Endometrium (tissue), 2 donors: Measurements from ENCODE around the gene COL24A1.
A peak's percentile ranks its signal among the peaks of the same experiment; 100 is the strongest.
"Not testable (repeated sequence)": the region's sequence is repeated elsewhere in the genome, so short reads cannot be mapped to it uniquely, and the experiment has no call there.

Experiments used
- FAIRE-seq: peaks from 2 replicates; lab custom pipeline; 2012; peaks lifted over from hg19 to GRCh38; lab: Jason Lieb, UNC
- donor health status: control.
- donor health status: control.

The COL24A1 gene

GRCh38 chr1:86072474-86072873, 84.1 kb downstream of the COL24A1 start:
- FAIRE-seq: not testable (repeated sequence)

DNA sequence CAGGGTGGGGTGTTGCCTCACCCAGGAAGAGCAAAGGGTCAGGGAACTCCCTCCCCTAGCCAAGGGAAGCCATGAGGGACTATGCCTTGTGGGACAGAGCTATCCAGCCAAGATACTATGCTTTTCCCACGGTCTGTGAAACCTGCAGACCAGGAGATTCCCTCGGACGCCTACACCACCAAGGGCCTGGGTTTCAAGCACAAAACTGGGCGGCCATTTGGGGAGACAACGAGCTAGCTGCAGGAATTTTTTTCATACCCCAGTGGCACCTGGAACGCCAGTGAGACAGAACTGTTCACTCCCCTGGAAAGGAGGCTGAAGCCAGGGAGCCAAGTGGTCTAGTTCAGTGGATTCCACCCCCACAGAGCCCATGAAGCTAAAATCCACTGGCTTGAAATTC, 84.7 kb downstream of the COL24A1 start:
- FAIRE-seq: not testable (repeated sequence)

GRCh38 chr1:86069757-86070145, 86.8 kb downstream of the COL24A1 start:
- FAIRE-seq: no peak

- FAIRE-seq: no peak
Measured at GRCh38 chr1:86068841-86069756, 87.5 kb downstream of the COL24A1 start.

- FAIRE-seq: no peak
Measured at GRCh38 chr1:86068271-86068721, 88.3 kb downstream of the COL24A1 start.

- no peak for FAIRE-seq
Measured at GRCh38 chr1:86067626-86068025, 88.9 kb downstream of the COL24A1 start.

DNA sequence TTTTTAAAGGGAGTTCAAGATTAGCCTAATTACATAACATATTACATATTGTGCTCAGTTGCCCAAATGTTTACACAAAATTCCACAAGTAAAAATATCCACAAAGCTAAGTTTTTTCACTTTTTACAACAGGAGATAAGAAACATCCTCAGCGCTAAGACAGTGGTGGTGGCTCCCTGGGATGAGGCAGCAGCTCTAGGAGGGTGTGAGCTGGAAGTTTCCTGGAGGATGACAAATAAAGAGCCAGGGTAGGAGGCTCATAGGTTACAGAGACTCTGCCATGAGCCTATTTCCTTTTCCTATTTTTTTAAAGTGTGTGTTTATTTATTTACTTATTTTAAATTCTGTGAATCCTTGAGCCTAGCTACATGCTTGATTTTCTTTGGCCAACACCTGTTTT, 91.7 kb downstream of the COL24A1 start:
- no peak for FAIRE-seq

GRCh38 chr1:86063721-86064120, 92.9 kb downstream of the COL24A1 start:
- peak; percentile 79 for FAIRE-seq

DNA sequence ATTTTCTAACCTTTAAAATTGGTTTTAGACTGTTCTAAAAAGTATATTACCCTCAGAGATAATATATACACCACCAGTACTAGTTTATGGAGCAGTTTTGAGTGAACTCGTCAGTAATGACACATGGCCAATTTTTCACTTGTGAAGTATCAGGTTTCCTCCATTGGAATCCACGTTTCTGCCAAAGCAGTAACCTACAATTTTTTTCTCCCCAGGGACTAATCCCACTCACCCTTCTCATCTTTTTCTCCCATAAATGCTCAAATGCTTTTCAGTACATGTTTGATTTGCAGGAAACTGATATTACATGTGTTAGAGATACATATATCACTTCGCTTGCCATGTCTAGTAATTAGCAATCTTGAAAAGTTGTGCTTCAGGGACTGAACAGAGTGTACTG, 94.1 kb downstream of the COL24A1 start:
- FAIRE-seq: no peak

DNA sequence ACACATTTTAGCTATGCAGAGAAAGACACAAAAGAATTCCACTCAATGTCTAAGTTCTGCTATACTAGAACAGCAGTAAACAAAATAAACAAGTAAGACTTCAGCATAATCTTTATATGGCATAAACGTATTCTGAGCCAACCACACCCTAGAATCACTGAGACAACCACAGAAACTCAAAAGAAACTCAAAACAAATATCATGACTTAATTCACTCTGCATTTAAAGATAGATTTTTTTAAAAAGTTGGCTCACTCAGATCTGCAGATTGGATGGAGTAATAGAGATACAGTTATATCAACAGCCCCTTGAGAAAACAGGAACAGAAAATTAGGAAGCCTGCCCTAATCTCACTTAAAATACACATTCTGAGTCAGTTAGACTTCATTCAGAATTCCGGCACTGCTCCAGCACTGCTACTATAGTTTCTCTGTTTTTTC, 95.0 kb downstream of the COL24A1 start:
- no peak for FAIRE-seq

DNA sequence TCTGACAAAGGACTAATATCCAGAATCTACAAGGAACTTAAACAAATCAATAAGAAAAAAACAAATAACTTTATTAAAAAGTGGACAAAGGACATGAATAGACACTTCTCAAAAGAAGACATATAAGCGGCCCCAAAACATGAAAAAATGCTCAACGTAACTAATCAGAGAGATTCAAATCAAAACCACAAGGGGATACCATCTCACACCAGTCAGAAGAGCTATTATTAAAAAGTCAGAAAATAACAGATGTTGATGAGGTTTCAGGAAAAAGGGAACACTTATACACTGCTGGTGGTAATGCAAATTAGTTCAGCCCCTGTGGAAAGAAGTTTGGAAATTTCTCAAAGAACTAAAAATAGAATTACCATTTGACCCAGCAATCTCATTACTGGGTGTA, 102.2 kb downstream of the COL24A1 start:
- no peak for FAIRE-seq

DNA sequence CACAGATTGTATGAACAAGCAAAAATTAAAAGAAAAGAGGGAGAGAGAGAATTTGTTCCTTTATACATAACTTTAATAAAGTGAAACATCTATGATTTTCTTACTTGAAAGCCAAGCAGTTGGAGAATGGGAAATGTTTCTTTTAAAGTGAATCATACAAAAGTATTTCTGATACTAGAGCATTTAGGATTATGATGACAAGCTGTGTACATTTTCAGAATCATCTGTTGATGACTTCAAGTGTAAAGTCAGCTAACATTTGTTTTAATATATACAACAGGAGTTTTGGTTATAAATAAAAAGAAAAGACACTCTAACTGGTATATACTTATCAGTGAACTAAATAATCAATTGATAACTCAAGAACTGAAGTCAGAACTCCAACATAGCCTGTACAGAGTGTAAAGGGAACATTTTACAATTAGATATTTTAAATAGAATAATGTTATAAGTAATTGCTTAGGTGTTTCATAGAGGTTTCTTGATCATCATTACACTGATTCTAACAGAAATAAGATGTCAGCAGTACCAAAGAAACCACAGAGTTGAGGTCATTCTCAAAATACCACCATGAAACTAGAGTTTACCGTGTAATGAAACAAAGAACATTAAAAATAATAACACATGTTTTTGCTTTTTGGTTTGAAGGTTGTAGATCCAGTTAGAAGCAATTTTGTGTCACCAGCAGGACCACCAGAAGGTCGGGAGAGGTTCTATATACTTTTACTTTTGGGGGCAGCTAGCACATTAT, 103.4 kb downstream of the COL24A1 start:
- no peak for FAIRE-seq

DNA sequence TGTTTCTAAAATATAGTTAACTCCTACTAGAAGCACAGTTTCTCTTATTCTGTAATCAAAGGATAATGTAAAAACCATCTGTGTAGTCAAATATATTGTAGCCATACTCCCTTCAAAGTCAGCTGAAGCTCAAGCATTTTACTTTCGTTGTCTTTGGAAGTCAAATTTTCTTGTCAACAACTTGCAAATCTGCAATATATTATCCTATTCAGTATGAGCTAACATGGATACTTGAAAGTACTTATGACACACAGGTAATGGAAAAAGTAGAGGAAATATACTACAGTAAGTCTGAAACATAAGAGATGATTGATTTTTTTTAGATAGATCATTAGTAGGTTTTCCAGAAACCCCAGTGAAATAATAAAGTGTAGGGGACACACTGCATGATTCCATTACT, 121.5 kb downstream of the COL24A1 start:
- no peak for FAIRE-seq

- FAIRE-seq: no peak
Measured at GRCh38 chr1:86030180-86030579, 126.4 kb downstream of the COL24A1 start.

DNA sequence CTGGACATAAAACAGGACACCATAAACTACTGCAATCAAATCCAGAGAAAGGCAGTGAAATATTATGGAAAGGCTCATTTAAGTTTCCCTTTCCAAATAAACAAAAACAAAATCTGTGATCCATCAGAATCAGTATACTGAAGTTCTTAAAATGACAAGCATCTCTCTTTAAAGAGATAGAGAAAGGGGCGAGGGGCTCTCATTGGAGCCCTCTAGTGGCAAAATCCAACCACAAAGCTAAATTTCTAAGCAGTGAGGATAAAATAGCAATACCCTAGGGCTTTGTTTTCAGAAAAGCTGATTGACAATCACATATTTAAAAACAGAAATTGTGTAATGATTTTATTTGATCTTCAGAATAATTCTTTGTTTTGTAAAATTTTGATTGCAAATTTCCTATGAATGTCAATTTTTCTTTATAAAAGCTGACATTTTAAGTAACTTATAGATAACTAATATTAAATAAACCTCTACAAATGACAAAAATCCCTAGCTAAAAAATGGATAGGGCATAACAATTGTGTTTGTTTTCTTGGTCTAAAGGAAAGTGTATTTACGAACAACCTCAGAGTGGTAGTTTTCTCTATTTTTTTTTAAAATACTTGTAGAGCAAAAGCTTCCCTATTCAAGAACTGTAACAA, 138.2 kb downstream of the COL24A1 start:
- peak; percentile 87 for FAIRE-seq

- peak; percentile 4 for FAIRE-seq
Measured at GRCh38 chr1:86016076-86016759, 140.4 kb downstream of the COL24A1 start.

DNA sequence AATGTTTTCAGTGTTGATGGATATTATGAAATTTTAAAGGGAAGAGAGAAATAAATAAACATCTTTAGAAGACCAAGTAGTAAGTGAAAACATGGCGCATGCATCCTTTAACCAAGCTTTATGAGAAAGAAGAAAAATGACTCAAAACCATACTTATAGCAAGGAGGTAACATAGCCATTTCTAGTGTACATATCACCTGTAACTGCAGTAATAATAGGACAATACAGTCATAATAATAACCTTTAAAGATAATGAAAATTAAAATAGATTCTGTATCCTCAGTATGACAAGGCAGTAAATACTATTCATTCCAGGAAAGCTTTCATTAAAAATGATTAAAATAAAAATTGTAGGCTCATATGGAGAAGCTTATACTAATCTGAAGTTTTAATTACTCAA, 141.2 kb downstream of the COL24A1 start:
- no peak for FAIRE-seq

GRCh38 chr1:86000601-86001000, 156.0 kb downstream of the COL24A1 start:
- FAIRE-seq: no peak

DNA sequence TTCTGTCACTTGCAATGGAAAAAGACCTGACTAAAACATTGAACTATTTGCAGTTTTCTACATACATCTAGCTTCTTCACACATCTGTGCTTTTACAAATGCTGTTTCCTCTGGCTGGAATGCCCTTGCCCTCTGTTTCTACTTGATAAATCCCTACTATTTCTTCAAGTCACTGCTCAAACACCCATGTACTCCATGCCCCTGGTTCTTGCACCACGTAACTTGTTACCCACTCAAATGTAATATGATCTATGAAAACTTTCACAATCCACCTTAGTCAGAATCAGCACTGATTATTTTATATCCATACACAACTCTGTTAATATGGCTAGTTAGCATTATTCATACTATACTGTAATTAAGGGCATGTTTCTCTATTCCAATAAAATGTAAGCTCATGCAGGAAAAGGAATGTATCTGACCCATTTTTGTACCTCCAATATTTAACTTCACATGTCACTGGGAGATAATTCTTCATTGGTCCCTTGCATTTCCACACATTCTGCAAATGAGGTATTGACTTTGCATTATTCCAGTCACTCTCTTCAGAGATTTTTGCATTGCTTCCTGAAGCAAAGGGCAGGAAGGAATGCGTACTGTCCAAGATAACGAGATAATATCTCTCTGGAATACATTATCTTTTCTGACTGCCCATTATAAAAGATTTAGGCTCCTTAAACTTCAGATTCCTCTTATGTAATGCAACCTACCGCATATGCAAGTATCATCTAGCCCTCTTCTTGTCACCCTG, 158.3 kb downstream of the COL24A1 start:
- FAIRE-seq: no peak

- FAIRE-seq: peak; percentile 97
Measured at GRCh38 chr1:85992791-85993190, 163.8 kb downstream of the COL24A1 start.

DNA sequence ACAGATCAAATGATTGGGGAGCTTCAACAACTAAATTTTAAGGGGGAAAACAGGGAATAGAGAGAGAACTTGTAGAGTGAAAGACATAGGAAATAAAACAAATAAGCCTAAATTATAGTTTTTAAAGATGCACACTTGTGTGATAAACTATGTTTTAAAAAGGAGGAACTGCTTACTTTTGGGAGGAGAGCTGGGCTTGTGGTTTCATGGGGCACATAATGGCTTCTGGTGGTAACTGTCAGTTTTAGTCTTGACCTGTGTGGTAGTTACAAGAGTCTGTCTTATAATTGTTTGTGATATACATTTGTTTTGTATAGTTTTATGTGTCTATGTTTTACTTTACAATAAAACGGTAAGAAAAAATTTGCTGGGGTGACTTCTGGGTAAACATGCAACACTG, 165.3 kb downstream of the COL24A1 start:
- no peak for FAIRE-seq
